H1 (cell line): ENCODE measurements around the gene MAD2L2. TPM values are rescaled to one million over a fixed set of nuclear protein-coding genes. Genes with fewer than 3 reads are reported as not detected.

ENCODE experiments used
- CTCF ChIA-PET: fragments of 300-600 bp; sonication (Branson Sonifier 250); formaldehyde crosslinking; loops from one replicate; lab custom pipeline; 2021; ENCODE audit not compliant: partially characterized antibody; lab: Charles Lee
- POLR2A ChIA-PET: fragments of 300-600 bp; sonication (Branson Sonifier 250); formaldehyde crosslinking; loops from one replicate; lab custom pipeline; 2021; ENCODE audit warnings: inconsistent platforms; ENCODE audit not compliant: partially characterized antibody; lab: Charles Lee
- DNase-seq, 2 experiments: peaks; one replicate each; pipeline versions ENCODE4 v3.0.0 to v3.0.0-alpha.2; 2010 to 2022; ENCODE audit warnings: low spot score in 2 of 2, low read depth in 1 of 2, mixed read lengths in 1 of 2
- FAIRE-seq: peaks from 2 replicates; lab custom pipeline; 2011; peaks lifted over from hg19 to GRCh38; lab: Jason Lieb, UNC
- H2AFZ ChIP-seq: 2 replicates; pipeline ENCODE4 v1.8.1; 2012; ENCODE audit warnings: low read length, inconsistent platforms
- H2AK5ac ChIP-seq: 2 replicates; pipeline ENCODE4 v1.6.1; 2013; ENCODE audit warnings: low read depth, low read length
- H2BK120ac ChIP-seq: replicated peaks from 2 replicates; pipeline ENCODE3; 2013; ENCODE audit warnings: low read depth, low read length, inconsistent platforms
- H2BK12ac ChIP-seq: 2 replicates; pipeline ENCODE4 v1.6.1; 2013; ENCODE audit warnings: low read depth, low read length
- H2BK15ac ChIP-seq: 2 replicates; pipeline ENCODE4 v1.6.1; 2013; ENCODE audit warnings: low read length
- H2BK20ac ChIP-seq: 2 replicates; pipeline ENCODE4 v1.6.1; 2013; ENCODE audit warnings: low read length
- H2BK5ac ChIP-seq: 2 replicates; pipeline ENCODE4 v1.6.1; 2013; ENCODE audit warnings: low read depth, low read length
- H3K14ac ChIP-seq: 2 replicates; pipeline ENCODE4 v1.6.1; 2013; ENCODE audit warnings: inconsistent platforms; ENCODE audit not compliant: insufficient read length
- H3K18ac ChIP-seq: 2 replicates; pipeline ENCODE4 v1.6.1; 2013; ENCODE audit warnings: low read length; ENCODE audit errors: extremely low read depth
- H3K23ac ChIP-seq: 2 replicates; pipeline ENCODE4 v1.6.1; 2013; ENCODE audit warnings: inconsistent platforms; ENCODE audit not compliant: insufficient read length
- H3K23me2 ChIP-seq: 2 replicates; pipeline ENCODE4 v1.6.1; 2013; ENCODE audit warnings: low read depth, low read length
- H3K27ac ChIP-seq: 2 replicates; pipeline ENCODE4 v1.6.1; 2011; ENCODE audit warnings: low read depth, low read length, inconsistent platforms
- H3K27me3 ChIP-seq, 4 experiments: replicated peaks in 1 of 4; 1 replicate in 1 of 4; 2 replicates in 3 of 4; pipeline versions ENCODE4 v1.6.1 to v1.8.1; 2011 to 2013; ENCODE audit warnings: low read length in 3 of 4, mild to moderate bottlenecking in 3 of 4, inconsistent platforms in 2 of 4, mixed read lengths in 2 of 4, moderate library complexity in 1 of 4; ENCODE audit not compliant: control insufficient read depth in 3 of 4, insufficient read depth in 3 of 4; ENCODE audit errors: extremely low read depth in 1 of 4
- H3K36me3 ChIP-seq, 4 experiments: 2 replicates each; pipeline versions ENCODE4 v1.6.1 to v1.8.1; 2011 to 2013; ENCODE audit warnings: mild to moderate bottlenecking in 4 of 4, low read length in 3 of 4, moderate library complexity in 2 of 4, control low read depth in 1 of 4, inconsistent platforms in 1 of 4; ENCODE audit not compliant: insufficient read depth in 4 of 4, control insufficient read depth in 2 of 4
- H3K4ac ChIP-seq: replicated peaks from 2 replicates; pipeline ENCODE3; 2013; ENCODE audit warnings: low read length, low read depth, mixed read lengths, inconsistent platforms; ENCODE audit not compliant: insufficient read length
- H3K4me1 ChIP-seq, 4 experiments: replicated peaks in 1 of 4; 1 replicate in 1 of 4; 2 replicates in 3 of 4; pipeline versions ENCODE4 v1.6.1 to v1.8.1; 2011 to 2013; ENCODE audit warnings: low read length in 3 of 4, inconsistent platforms in 2 of 4, mixed read lengths in 1 of 4; ENCODE audit not compliant: insufficient read depth in 4 of 4, control insufficient read depth in 3 of 4
- H3K4me2 ChIP-seq, 2 experiments: 2 replicates each; pipeline versions ENCODE4 v1.6.1 to v1.8.1; 2011 to 2013; ENCODE audit warnings: low read depth in 2 of 2, low read length in 2 of 2, control low read depth in 1 of 2, inconsistent platforms in 1 of 2, mild to moderate bottlenecking in 1 of 2; ENCODE audit not compliant: insufficient read depth in 1 of 2
- H3K4me3 ChIP-seq, 4 experiments: fragments of 200-600, 300-600 bp in 1 of 4; sonication (generic), shearing (Covaris generic), sonication (Bioruptor Twin) in 1 of 4; 2 replicates each; pipeline versions ENCODE4 v1.5.1 to v1.8.1; 2011 to 2016; ENCODE audit warnings: low read length in 4 of 4, low read depth in 3 of 4, control low read depth in 2 of 4, inconsistent platforms in 2 of 4, mild to moderate bottlenecking in 2 of 4, mixed read lengths in 1 of 4, moderate library complexity in 1 of 4; ENCODE audit not compliant: insufficient read depth in 2 of 4; ENCODE audit errors: extremely low read depth in 1 of 4
- H3K56ac ChIP-seq: replicated peaks from 2 replicates; pipeline ENCODE3; 2013; ENCODE audit warnings: low read depth, mild to moderate bottlenecking, mixed read lengths, low read length, inconsistent platforms; ENCODE audit not compliant: insufficient read length
- H3K79me1 ChIP-seq: 2 replicates; pipeline ENCODE4 v1.6.1; 2013; ENCODE audit warnings: low read depth, low read length, control low read depth
- H3K79me2 ChIP-seq, 2 experiments: 2 replicates each; pipeline versions ENCODE4 v1.6.1 to v1.8.1; 2012 to 2013; ENCODE audit warnings: low read length in 2 of 2, mild to moderate bottlenecking in 2 of 2, inconsistent platforms in 1 of 2; ENCODE audit not compliant: insufficient read depth in 2 of 2, control insufficient read depth in 1 of 2
- H3K9ac ChIP-seq, 4 experiments: replicated peaks in 1 of 4; 1 replicate in 1 of 4; 2 replicates in 3 of 4; pipeline versions ENCODE4 v1.6.1 to v1.8.1; 2011 to 2013; ENCODE audit warnings: low read depth in 3 of 4, low read length in 3 of 4, control low read depth in 2 of 4, mild to moderate bottlenecking in 2 of 4, moderate library complexity in 2 of 4, inconsistent platforms in 1 of 4; ENCODE audit errors: extremely low read depth in 1 of 4
- H3K9me3 ChIP-seq, 2 experiments: 2 replicates each; pipeline versions ENCODE4 v1.6.1 to v1.8.1; 2012 to 2013; ENCODE audit warnings: mild to moderate bottlenecking in 2 of 2, moderate library complexity in 2 of 2, control low read depth in 1 of 2, inconsistent platforms in 1 of 2, low read depth in 1 of 2, low read length in 1 of 2, mixed read lengths in 1 of 2; ENCODE audit not compliant: insufficient read depth in 2 of 2
- H4K20me1 ChIP-seq, 2 experiments: replicated peaks in 1 of 2; 2 replicates each; pipeline versions ENCODE3 to v1.8.1; 2011 to 2013; ENCODE audit warnings: inconsistent platforms in 2 of 2, low read length in 2 of 2, mild to moderate bottlenecking in 1 of 2; ENCODE audit not compliant: insufficient read depth in 2 of 2, control insufficient read depth in 1 of 2
- H4K5ac ChIP-seq: 2 replicates; pipeline ENCODE4 v1.6.1; 2013; ENCODE audit warnings: low read length, low read depth, mixed read lengths, inconsistent platforms; ENCODE audit not compliant: insufficient read length
- H4K8ac ChIP-seq: 2 replicates; pipeline ENCODE4 v1.8.0; 2013; ENCODE audit warnings: mild to moderate bottlenecking, moderate library complexity, low read length, inconsistent platforms; ENCODE audit not compliant: insufficient read depth; ENCODE audit errors: extremely low read depth
- H4K91ac ChIP-seq: replicated peaks from 2 replicates; pipeline ENCODE3; 2013; ENCODE audit warnings: low read length, mixed read lengths, inconsistent platforms; ENCODE audit not compliant: insufficient read length
- ATF2 ChIP-seq: IDR thresholded peaks from 2 replicates; pipeline ENCODE4 v1.6.1; 2012; ENCODE audit warnings: low read length, inconsistent platforms
- CEBPB ChIP-seq: IDR thresholded peaks from 2 replicates; pipeline ENCODE4 v1.6.1; 2012; ENCODE audit warnings: low read depth, low read length
- CHD1 ChIP-seq: IDR thresholded peaks from 2 replicates; pipeline ENCODE4 v1.6.1; 2012; ENCODE audit warnings: low read depth, low read length, improper control_type of control experiment
- KDM4A ChIP-seq: IDR thresholded peaks from one replicate; pipeline ENCODE4 v1.7.1; 2012; ENCODE audit warnings: low read depth, mild to moderate bottlenecking, moderate library complexity, low read length, inconsistent platforms; ENCODE audit not compliant: severe bottlenecking
- NANOG ChIP-seq: IDR thresholded peaks from 2 replicates; pipeline ENCODE4 v1.6.1; 2011; ENCODE audit warnings: low read length, low read depth, mild to moderate bottlenecking, inconsistent platforms; ENCODE audit not compliant: insufficient read depth, poor library complexity, severe bottlenecking
- RBBP5 ChIP-seq: IDR thresholded peaks from 2 replicates; pipeline ENCODE4 v1.7.1; 2012; ENCODE audit warnings: low read depth, mild to moderate bottlenecking, inconsistent platforms, low read length, moderate library complexity, borderline replicate concordance
- RFX5 ChIP-seq: IDR thresholded peaks from 2 replicates; pipeline ENCODE4 v1.6.1; 2011; ENCODE audit warnings: low read depth, low read length, improper control_type of control experiment, borderline replicate concordance
- RXRA ChIP-seq: IDR thresholded peaks from 2 replicates; pipeline ENCODE4 v1.6.1; 2011; ENCODE audit warnings: low read depth, mild to moderate bottlenecking, low read length, moderate library complexity; ENCODE audit not compliant: insufficient read depth
- SAP30 ChIP-seq: fragments of 300-600 bp; sonication (generic); IDR thresholded peaks from 2 replicates; pipeline ENCODE4 v1.7.1; 2012; ENCODE audit warnings: low read length, moderate library complexity, mild to moderate bottlenecking, inconsistent platforms; ENCODE audit not compliant: insufficient read depth, insufficient replicate concordance
- WGBS, 2 experiments: shearing (Covaris generic) in 1 of 2; methylation state at CpG; one replicate each; pipeline versions ENCODE4 v1.1.6 to v1.1.7; 2013 to 2015; ENCODE audit warnings: low lambda C conversion rate in 2 of 2, mixed read lengths in 2 of 2, inconsistent platforms in 1 of 2, low coverage in 1 of 2, missing lambda C conversion rate in 1 of 2; ENCODE audit not compliant: insufficient replicate concordance in 2 of 2, insufficient coverage in 1 of 2, insufficient read length in 1 of 2; ENCODE audit errors: extremely low coverage in 1 of 2, missing lambda C conversion rate in 1 of 2; 5-methylcytosine and 5-hydroxymethylcytosine counted together
- polyA plus RNA-seq, 7 experiments: library from polyadenylated mRNA; depleted of rRNA in 3 of 7; stranded (reverse) in 5 of 7; unstranded in 2 of 7; fragments of >200 nt in 5 of 7; fragments of 200-250 nt in 2 of 7; gene quantifications; 1 replicate in 5 of 7; 2 replicates in 1 of 7; 4 replicates in 1 of 7; pipeline versions ENCODE4 v1.2.1 to v1.2.3, GENCODE V29; 2011 to 2013; ENCODE audit warnings: missing spikeins in 2 of 7, mixed read lengths in 2 of 7
- total RNA-seq: library from RNA; stranded (reverse); fragmentation: NEBNext Ultra II Directional; extraction: Animal tissue kit (Norgen Biotek cat#: 25700); gene quantifications from 2 replicates; pipeline ENCODE4 v1.2.1, GENCODE V29; 2021
- TF ChIP-seq, protein P1 (sequence below): IDR thresholded peaks from 2 replicates; pipeline ENCODE4 v1.6.1; 2011; ENCODE audit warnings: low read depth, mild to moderate bottlenecking, low read length; ENCODE audit not compliant: insufficient read depth

Gene MAD2L2
- total and polyA plus RNA-seq, 2 of the 8 experiments (the other 6 are each of a cell fraction or from before 2014, with no cell fraction given) = 310 to 469 TPM

DNA sequence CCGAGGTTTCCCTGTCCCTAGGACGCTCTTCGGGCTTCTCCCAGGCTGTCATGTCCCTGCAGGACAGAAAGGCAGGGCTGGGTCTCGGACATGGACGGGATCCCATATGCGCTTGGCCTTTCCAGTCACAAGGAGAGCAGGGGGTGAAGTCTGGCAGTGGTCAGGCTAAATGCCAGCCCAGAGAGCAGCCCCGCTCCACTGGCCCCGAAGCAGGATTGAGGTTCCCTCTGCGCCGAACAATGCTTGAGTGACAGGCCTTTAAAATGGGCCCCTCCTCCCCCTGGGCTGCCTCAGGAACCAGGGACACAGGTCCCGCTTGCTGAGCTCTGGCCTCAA, 23.2 kb upstream of the MAD2L2 start:
- ChIA-PET POLR2A (interaction anchor here (1.0 to 14.6 kb wide), 9 partner anchors 11 to 83 kb away, joined by 4 to 329 read pairs (median 6); partner anchors contain the start of genes DRAXIN, FBXO44, FBXO6 and MAD2L2), CTCF (interaction anchor here (1.3 to 9.2 kb wide), 7 partner anchors 9 to 59 kb away, joined by 3 to 266 read pairs (median 13); partner anchors contain the start of genes DRAXIN and MAD2L2)
- WGBS, 2 experiments = 76% methylated on average over 11 of the region's 11 CpGs; no CpG with 5 or more reads in 1 of the 2 experiments

More for the DNA sequence above, 23.2 kb upstream of the MAD2L2 start:
- Histone ChIP-seq H4K20me1 (peaks cover 0 to 7% of the 10 kb centered on the region in 2 experiments), H3K27ac (no peak overlapping the region), H4K5ac (no peak overlapping the region), H3K9ac (peak overlapping the region in 1 of 4 experiments; percentile 7; a peak in 1 of 7 replicates), H4K8ac (no peak overlapping the region), H2AK5ac (peak overlapping the region; percentile 94; the same call in 1 of the 2 replicates), H3K4me2 (peak overlapping the region; percentile 7 to 21; a peak in 3 of 4 replicates), H3K23me2 (peaks cover 6% of the 10 kb centered on the region), H3K4me1 (peaks cover 7 to 51% (median 35%) of the 10 kb centered on the region in 4 experiments), H2AFZ (no peak overlapping the region), H3K36me3 (peaks cover 0 to 6% (median 0%) of the 10 kb centered on the region in 4 experiments; a peak in 1 of 8 replicates), H2BK5ac (peak overlapping the region; percentile 75; the same call in 1 of the 2 replicates), H3K79me2 (peaks cover 6 to 8% of the 10 kb centered on the region in 2 experiments; a peak in 2 of 4 replicates), H3K23ac (no peak overlapping the region), H3K14ac (no peak overlapping the region), H3K4ac (no peak overlapping the region), H3K56ac (no peak overlapping the region), H3K9me3 (no peaks in the 10 kb centered on the region), H4K91ac (peak overlapping the region; percentile 50), H3K4me3 (no peak overlapping the region), H3K27me3 (no peaks in the 10 kb centered on the region; a peak in 1 of 7 replicates), H2BK20ac (peak overlapping the region; percentile 72), H2BK12ac (peak overlapping the region; percentile 94; the same call in 1 of the 2 replicates), H3K18ac (peak overlapping the region; percentile 56), H3K79me1 (peaks cover 9% of the 10 kb centered on the region), H2BK15ac (peak overlapping the region; percentile 99; the same call in 1 of the 2 replicates), H2BK120ac (no peak overlapping the region)
- DNase-seq (no peak), FAIRE-seq (no peak)
- TF ChIP-seq ATF2 = no peak
- TF ChIP-seq CEBPB = no peak
- TF ChIP-seq SAP30 = no peak
- no peak for TF ChIP-seq RFX5
- no peak for TF ChIP-seq CHD1
- TF ChIP-seq RXRA = no peak
- TF ChIP-seq NANOG = no peak
- no peak for TF ChIP-seq RBBP5
- TF ChIP-seq, protein P1, sequence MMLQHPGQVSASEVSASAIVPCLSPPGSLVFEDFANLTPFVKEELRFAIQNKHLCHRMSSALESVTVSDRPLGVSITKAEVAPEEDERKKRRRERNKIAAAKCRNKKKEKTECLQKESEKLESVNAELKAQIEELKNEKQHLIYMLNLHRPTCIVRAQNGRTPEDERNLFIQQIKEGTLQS = no peak
- no peak for TF ChIP-seq KDM4A
